ENCODE results near the gene LMCD1.

DNA sequence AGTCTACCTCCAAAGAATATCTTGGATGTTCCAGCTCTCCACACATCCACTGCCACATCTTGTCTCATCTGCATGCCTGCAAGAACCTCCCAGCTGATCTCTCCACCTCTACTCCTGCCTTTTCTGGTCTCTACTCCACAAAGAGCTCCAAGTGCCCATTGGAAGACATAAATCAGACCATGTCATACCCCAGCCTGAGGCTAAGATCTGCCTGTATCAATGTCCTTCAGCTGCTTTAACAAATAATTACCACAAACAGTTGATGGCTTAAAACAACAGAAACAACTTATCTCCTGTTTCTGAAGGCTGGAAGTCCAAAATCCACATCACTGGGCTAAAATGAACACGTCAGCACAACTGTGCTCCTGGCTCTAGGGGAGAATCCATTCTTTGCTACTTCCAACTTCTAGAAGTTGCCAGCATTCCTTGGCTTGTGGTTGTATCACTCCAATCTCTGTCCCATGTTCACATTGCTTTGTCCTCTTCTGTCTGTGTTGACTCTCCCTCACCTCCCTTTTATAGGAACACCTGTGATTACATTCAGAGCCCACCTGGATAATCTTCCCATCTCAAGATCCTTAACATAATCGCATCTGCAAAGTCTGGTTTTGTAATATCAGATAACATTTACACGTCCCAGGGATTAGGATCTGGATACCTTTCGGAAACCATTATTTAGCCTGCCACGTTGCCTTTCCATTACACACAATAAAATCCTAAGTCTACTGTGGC is 17.0 kb upstream of the LMCD1 start:
- no peak for TF ChIP-seq CEBPB (IDR thresholded peaks at IDR 0.05)
- TF ChIP-seq, protein P1, sequence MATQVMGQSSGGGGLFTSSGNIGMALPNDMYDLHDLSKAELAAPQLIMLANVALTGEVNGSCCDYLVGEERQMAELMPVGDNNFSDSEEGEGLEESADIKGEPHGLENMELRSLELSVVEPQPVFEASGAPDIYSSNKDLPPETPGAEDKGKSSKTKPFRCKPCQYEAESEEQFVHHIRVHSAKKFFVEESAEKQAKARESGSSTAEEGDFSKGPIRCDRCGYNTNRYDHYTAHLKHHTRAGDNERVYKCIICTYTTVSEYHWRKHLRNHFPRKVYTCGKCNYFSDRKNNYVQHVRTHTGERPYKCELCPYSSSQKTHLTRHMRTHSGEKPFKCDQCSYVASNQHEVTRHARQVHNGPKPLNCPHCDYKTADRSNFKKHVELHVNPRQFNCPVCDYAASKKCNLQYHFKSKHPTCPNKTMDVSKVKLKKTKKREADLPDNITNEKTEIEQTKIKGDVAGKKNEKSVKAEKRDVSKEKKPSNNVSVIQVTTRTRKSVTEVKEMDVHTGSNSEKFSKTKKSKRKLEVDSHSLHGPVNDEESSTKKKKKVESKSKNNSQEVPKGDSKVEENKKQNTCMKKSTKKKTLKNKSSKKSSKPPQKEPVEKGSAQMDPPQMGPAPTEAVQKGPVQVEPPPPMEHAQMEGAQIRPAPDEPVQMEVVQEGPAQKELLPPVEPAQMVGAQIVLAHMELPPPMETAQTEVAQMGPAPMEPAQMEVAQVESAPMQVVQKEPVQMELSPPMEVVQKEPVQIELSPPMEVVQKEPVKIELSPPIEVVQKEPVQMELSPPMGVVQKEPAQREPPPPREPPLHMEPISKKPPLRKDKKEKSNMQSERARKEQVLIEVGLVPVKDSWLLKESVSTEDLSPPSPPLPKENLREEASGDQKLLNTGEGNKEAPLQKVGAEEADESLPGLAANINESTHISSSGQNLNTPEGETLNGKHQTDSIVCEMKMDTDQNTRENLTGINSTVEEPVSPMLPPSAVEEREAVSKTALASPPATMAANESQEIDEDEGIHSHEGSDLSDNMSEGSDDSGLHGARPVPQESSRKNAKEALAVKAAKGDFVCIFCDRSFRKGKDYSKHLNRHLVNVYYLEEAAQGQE (IDR thresholded peaks at IDR 0.05; ENCODE audit: low read depth): no peak
- no peak for TF ChIP-seq TCF12 (IDR thresholded peaks at IDR 0.05; ENCODE audit: low read depth)
- no peak for TF ChIP-seq EP300 (IDR thresholded peaks at IDR 0.05; ENCODE audit: borderline replicate concordance)
- TF ChIP-seq FOXM1 (IDR thresholded peaks at IDR 0.05; ENCODE audit: borderline replicate concordance, low read depth): no peak
- TF ChIP-seq YY1 (IDR thresholded peaks at IDR 0.05; ENCODE audit: low read depth): no peak
- TF ChIP-seq TAF1 (IDR thresholded peaks at IDR 0.05; ENCODE audit: low read depth): no peak
- TF ChIP-seq ZBTB7A (IDR thresholded peaks at IDR 0.05; ENCODE audit: low read depth): no peak
- TF ChIP-seq NFIC (IDR thresholded peaks at IDR 0.05): no peak
- TF ChIP-seq RAD21 (IDR thresholded peaks at IDR 0.05; ENCODE audit: low read depth): no peak

Measured in Ishikawa (cell line).